Peyer's patch (tissue), 4 donors: ENCODE results near the gene PRRX2. TPM values are rescaled to one million over a fixed set of nuclear protein-coding genes. Genes with fewer than 3 reads are reported as not detected.

Source experiments
- DNase-seq, 3 donors: peaks; one replicate each; pipeline ENCODE4 v3.0.0-alpha.2; 2017 to 2019
- H3K27ac ChIP-seq, 4 donors: fragments of 200-600 bp; sonication (generic); one replicate each; pipeline ENCODE4 v1.5.1; 2016 to 2019
- H3K27me3 ChIP-seq, 2 donors: fragments of 200-600 bp; sonication (generic); one replicate each; pipeline ENCODE4 v1.5.1; 2019
- H3K36me3 ChIP-seq, 3 donors: fragments of 200-600 bp; sonication (generic); one replicate each; pipeline ENCODE4 v1.5.1; 2016 to 2019
- H3K4me1 ChIP-seq, 4 donors: fragments of 200-600 bp; sonication (generic); one replicate each; pipeline ENCODE4 v1.5.1; 2016 to 2019
- H3K4me3 ChIP-seq, 4 donors: fragments of 200-600 bp; sonication (generic); 1 replicate in 3 of 4; 2 replicates in 1 of 4; pipeline ENCODE4 v1.5.1; 2016 to 2019; ENCODE audit warnings: mild to moderate bottlenecking in 1 of 4
- H3K9me3 ChIP-seq, 4 donors: fragments of 200-600 bp; sonication (generic); one replicate each; pipeline ENCODE4 v1.5.1; 2016 to 2019; ENCODE audit warnings: mild to moderate bottlenecking in 1 of 4
- POLR2A ChIP-seq, 2 donors: fragments of 450-650 bp; IDR thresholded peaks; one replicate each; pipeline ENCODE4 v1.5.1; 2017; ENCODE audit warnings: antibody characterized with exemption in 2 of 2, mild to moderate bottlenecking in 2 of 2, moderate library complexity in 2 of 2
- total RNA-seq, 4 donors: library from RNA; depleted of rRNA; stranded (reverse); fragments of >200 nt; gene quantifications; one replicate each; pipeline ENCODE4 v1.1.0, GENCODE V29; 2016
- TF ChIP-seq, protein P1 (sequence below), 6 experiments: fragments of 450-650 bp in 4 of 6; fragments of 200-600 bp in 2 of 6; sonication (generic) in 1 of 6; IDR thresholded peaks; one replicate each; pipeline ENCODE4 v1.5.1; 2017 to 2019; ENCODE audit warnings: antibody characterized with exemption in 6 of 6, mild to moderate bottlenecking in 3 of 6, moderate library complexity in 1 of 6

Gene PRRX2
- total RNA-seq: 1 to 10 TPM in 1 of 4 donors, not detected in 3; 5.0 TPM

DNA sequence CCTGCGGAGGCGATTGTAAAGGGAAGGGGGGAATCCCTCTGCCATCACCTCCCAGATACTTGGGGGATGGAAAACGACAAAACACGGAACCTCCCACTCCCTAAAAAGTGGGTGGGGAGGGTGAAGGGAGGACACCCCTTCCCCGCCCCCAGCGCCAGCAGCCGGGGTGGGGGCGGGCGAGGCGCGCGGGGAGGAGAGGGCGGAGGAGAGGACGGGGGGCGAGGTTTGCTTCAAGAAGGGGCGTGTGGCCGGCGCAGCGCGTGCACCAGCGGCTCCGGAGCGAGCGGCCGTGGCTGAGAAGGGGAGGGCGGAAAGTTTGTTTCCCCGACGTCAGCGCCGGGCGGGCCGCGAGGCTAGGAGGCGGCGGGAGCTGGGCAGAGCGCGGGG, at the start of gene PRRX2:
Gene PRRX2, plus strand, starts transcription at position 259 of the 387 bp plus-strand sequence. CDS start 221 bp downstream, outside the sequence.
- no peak for DNase-seq
- Histone ChIP-seq H3K36me3 (no peaks in the 10 kb centered on the region), H3K27me3 (peaks cover 0 to 17% of the 10 kb centered on the region in 2 donors), H3K4me3 (peak within 1 kb of the TSS; percentile 25 to 49 (median 45)), H3K4me1 (peaks cover 0 to 16% (median 0%) of the 10 kb centered on the region in 4 donors), H3K27ac (no peak within 1 kb of the TSS), H3K9me3 (no peaks in the 10 kb centered on the region)
- TF ChIP-seq, protein P1, sequence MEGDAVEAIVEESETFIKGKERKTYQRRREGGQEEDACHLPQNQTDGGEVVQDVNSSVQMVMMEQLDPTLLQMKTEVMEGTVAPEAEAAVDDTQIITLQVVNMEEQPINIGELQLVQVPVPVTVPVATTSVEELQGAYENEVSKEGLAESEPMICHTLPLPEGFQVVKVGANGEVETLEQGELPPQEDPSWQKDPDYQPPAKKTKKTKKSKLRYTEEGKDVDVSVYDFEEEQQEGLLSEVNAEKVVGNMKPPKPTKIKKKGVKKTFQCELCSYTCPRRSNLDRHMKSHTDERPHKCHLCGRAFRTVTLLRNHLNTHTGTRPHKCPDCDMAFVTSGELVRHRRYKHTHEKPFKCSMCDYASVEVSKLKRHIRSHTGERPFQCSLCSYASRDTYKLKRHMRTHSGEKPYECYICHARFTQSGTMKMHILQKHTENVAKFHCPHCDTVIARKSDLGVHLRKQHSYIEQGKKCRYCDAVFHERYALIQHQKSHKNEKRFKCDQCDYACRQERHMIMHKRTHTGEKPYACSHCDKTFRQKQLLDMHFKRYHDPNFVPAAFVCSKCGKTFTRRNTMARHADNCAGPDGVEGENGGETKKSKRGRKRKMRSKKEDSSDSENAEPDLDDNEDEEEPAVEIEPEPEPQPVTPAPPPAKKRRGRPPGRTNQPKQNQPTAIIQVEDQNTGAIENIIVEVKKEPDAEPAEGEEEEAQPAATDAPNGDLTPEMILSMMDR (IDR thresholded peaks at IDR 0.05): no peak
- TF ChIP-seq POLR2A (IDR thresholded peaks at IDR 0.05): no peak

DNA sequence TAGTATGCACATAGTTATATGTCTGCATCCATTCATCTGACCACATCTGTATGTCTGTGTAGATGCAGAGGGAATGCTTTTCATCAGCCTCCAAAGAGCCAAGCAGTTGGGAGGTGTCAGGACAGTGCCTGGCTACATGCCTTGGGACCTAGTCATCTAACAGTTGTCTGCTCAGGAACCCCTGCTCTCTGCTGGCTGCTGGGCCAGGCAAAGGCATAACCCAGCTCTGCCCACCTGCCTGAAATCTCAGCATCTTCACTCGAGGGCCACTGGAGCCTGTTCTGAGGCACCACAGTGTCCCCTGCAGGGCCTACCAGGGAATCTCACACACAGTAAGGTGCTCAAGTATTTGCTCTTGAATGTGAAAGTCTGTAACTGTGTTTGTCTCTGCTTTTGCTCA, 48.3 kb upstream of the PRRX2 start:
- no peak for DNase-seq
- Histone ChIP-seq H3K27ac (no peak overlapping the region), H3K36me3 (no peaks in the 10 kb centered on the region), H3K27me3 (peaks cover 0 to 11% of the 10 kb centered on the region in 2 donors), H3K4me3 (no peak overlapping the region), H3K4me1 (peaks cover 0 to 15% (median 5%) of the 10 kb centered on the region in 4 donors), H3K9me3 (no peaks in the 10 kb centered on the region)
- no peak for TF ChIP-seq POLR2A (IDR thresholded peaks at IDR 0.05)
- TF ChIP-seq, protein P1 (IDR thresholded peaks at IDR 0.05): peak in 2 of 6 experiments; percentile 12 to 19

DNA sequence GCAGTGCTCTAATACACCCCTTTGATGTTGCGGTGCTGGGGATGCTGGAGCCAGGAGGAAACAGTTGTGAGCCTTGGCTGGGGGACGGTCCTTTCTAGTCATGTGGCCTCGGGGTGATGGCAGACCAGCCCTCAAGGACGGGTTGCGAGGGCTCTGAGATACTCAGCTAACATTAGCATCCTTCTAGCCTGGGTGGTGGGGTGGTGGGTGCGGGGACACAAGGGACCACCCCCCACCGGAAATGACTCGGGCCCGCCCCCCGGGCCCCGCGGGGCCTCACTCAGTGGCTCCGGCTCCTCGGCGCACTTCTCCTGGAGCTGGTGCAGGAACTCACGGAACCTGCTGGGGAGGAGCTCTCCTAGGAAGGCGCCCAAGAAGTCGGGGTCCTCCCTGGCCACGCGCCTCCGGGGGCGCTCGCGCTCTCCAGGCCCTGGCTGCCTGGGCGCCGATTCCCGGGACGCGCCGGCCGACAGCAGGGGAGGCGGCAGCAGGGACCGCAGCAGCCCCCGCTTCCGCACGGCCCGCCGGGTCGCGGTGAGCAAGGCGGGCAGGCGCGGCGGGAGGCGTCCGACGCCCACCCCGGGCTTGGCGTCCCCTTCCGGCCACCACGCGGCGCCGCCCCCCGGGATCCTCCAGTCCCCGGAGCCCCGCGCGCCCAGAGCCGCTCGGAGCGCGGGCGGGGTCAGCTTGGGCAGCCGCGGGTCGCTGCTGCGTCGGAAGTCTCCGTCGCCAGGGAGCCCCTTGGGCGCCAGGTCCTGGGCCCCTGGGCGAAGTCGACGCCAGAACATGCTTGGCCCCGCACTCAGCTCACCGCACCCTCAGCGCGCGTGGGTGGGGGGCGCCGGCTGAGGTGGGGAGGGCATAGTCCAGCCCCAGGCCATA, 45.4 kb upstream of the PRRX2 start:
- TF ChIP-seq POLR2A (IDR thresholded peaks at IDR 0.05): no peak
- TF ChIP-seq, protein P1 (IDR thresholded peaks at IDR 0.05): no peak
- H3K27ac ChIP-seq: peak overlapping the region in 2 of 4 donors; percentile 10 to 17
- DNase-seq: no peak

DNA sequence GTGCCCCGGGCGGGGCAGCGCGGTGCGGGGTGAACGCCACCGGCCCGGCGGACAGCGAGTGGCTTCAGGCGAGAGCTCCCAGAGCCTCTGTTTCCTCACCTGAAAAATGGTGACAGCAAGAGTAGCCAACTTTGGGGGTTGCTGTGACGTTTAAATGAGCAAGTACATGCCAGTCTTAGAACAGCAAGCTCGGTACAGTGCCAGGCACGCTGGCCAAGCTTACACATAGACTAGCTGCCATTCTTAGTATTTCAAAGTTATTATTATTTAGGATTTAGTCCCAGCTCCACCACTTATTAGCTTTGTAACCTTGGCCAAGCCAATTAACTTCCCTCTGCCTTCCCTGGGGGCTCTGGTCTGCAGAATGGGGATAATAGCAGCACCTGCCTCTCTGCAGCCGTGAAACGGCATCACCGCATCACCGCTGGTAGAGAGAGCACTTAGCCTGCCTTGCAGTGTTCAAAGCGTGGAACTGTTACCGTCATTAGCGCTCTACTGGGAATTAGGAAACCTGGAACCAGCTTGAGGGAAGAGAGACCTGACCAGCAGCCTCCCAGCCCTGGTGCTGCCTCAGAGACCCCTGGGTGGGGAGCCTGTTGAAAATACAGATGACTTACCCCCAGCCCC, 44.7 kb upstream of the PRRX2 start, which contains the start of gene C9orf50:
Gene C9orf50, minus strand, starts transcription at position 433 of the 627 bp plus-strand sequence. CDS start 527 bp downstream, outside the sequence.
- TF ChIP-seq POLR2A (IDR thresholded peaks at IDR 0.05): no peak
- TF ChIP-seq, protein P1 (IDR thresholded peaks at IDR 0.05): no peak
- H3K4me1 ChIP-seq: peaks cover 0 to 26% (median 7%) of the 10 kb centered on the region in 4 donors
- H3K4me3 ChIP-seq: peak within 1 kb of the TSS; percentile 22 to 61 (median 52)
- no peak for DNase-seq
- no peaks in the 10 kb centered on the region for H3K9me3 ChIP-seq
- peak within 1 kb of the TSS in 2 of 4 donors; percentile 10 to 17 for H3K27ac ChIP-seq
- H3K36me3 ChIP-seq: no peaks in the 10 kb centered on the region
- peaks cover 0 to 11% of the 10 kb centered on the region in 2 donors for H3K27me3 ChIP-seq

More for the DNA sequence above, 45.4 kb upstream of the PRRX2 start:
- H3K36me3 ChIP-seq: no peaks in the 10 kb centered on the region
- peak overlapping the region; percentile 22 to 61 (median 52) for H3K4me3 ChIP-seq
- peaks cover 0 to 11% of the 10 kb centered on the region in 2 donors for H3K27me3 ChIP-seq
- no peaks in the 10 kb centered on the region for H3K9me3 ChIP-seq
- peaks cover 0 to 20% (median 7%) of the 10 kb centered on the region in 4 donors for H3K4me1 ChIP-seq

DNA sequence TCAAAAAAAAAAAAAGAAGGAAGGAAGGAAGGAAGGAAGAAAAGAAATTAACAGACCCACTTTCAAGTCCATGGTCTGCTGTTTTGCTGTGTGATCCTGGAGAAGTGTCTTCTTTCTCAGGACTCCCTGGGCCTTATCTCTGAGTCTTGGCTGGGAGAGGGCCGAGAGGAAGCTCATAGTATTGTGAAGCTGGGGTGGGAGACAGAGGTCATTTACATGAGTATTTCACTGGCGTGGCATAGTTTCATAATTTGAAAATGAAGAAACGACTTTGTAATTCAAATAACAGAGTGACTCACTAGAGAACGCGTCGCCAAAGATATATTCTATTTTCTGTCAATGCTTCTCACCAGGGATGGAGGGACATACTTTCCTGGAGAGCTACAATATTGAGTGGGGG, 42.1 kb upstream of the PRRX2 start:
- TF ChIP-seq, protein P1 (IDR thresholded peaks at IDR 0.05): no peak
- no peak for TF ChIP-seq POLR2A (IDR thresholded peaks at IDR 0.05)
- Histone ChIP-seq H3K4me3 (no peak overlapping the region), H3K9me3 (no peaks in the 10 kb centered on the region), H3K27ac (no peak overlapping the region), H3K36me3 (no peaks in the 10 kb centered on the region), H3K27me3 (peaks cover 0 to 11% of the 10 kb centered on the region in 2 donors), H3K4me1 (peaks cover 7 to 40% (median 12%) of the 10 kb centered on the region in 4 donors)
- no peak for DNase-seq
